Stimulated activated CD8-positive, alpha-beta memory T cell treated with anti-CD3 and anti-CD28 coated beads, Interleukin-12 subunit alpha, Interleukin-12 subunit beta, amount 100 ng/mL, for 1 hour (primary cell): Measurements from ENCODE around the gene DLG3.
"Not testable (repeated sequence)": the region's sequence is repeated elsewhere in the genome, so short reads cannot be mapped to it uniquely, and the experiment has no call there.

Experiments used
- DNase-seq: peaks from one replicate; pipeline ENCODE4 v3.0.0-alpha.2; 2020; ENCODE audit warnings: low read depth

The DLG3 gene

DNA sequence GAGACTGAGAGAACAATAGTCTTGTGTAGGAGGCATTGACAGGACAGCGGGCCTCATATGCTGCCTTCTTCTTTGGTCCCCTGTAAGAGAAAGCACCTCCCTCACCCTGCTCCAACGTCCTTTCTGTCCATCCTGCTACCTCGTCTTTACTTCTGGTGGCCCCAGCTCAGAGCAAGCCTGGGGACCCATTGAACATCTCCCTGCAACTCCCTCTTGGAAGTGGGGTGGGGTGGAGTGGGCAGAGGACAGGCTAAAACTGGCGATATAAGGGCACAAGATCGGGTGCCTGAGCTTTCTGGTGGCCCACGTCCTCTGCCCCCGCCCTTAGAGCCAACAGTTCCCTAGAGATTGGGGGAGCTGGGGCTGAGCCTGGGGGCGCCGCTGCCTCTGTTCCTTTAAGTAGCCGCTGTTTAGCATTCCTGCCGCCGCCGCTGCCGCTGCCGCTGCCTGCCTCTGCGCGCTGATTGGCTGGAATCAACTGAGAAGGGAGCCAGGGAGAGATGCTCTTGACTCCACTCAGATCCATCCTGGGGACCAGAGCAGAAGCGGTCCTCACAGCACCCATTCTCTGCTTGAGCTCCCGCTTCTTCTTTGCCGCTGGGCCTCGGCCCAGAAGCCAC lies at the start of gene DLG3:
DLG3 (plus strand) TSS at position 510 of the 620 bp plus-strand sequence. CDS start 367 bp downstream, outside the sequence.
- no peak for DNase-seq

DNA sequence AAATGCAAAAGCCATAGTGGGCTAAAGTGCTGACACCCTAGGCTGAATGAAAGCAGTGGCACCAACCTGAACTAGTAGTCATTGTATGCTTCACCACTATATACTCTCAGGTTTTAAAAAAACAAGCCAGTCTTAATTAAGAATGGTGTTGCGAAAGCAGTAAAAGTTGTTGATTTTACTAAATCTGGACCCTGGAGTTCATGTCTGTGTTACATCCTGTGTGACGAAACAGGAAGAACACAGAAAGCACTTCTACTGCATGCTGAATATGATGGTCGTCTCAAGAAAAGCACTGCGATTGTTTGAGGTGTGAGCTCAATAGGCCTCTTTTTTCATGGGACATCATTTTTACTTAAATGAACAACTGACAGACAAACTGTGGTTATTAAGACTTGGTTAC lies 45.7 kb upstream of the DLG3 start:
- no peak for DNase-seq

GRCh38 chrX:70400181-70400580 lies 44.5 kb upstream of the DLG3 start:
- DNase-seq = not testable (repeated sequence)

DNA sequence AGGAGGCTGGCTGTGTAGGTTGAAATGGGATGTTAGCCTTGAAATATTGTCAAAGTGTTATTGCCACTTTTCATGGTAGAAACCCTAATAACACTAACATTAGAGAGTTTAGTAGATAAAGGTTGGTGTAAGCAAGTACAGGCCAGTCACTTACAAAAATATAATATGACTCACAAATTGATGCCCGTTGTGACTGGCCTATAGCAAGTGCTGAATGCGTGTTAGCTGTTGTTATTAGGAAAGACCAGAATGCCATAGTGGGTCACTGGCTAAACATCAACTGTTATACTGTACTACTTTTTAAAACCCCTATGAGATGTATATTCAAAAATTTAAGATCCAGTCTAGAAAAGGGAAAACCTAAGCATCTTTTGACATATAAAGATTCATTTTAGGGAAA lies 41.9 kb upstream of the DLG3 start:
- no peak for DNase-seq

GRCh38 chrX:70405003-70405402 lies 39.6 kb upstream of the DLG3 start:
- no peak for DNase-seq

DNA sequence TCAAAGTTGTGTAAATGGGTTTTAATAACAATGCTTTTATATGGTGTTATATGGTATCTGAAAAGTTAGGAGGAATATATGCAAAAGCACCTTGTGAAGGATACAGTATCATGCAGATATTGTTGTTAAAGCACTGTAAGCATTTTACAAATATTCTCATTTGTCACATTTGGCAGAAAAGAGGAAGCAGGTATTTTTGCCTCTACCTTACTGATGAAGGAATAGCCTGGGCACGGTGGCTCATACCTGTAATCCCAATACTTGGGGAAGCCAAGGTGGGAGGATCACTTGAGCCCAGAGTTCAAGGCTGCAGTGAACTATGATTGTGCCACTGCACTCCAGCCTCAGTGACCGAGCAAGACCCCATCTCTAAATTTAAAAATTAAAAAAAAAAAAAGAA lies 33.7 kb upstream of the DLG3 start:
- DNase-seq = no peak

GRCh38 chrX:70411475-70411874 lies 33.2 kb upstream of the DLG3 start:
- no peak for DNase-seq

DNA sequence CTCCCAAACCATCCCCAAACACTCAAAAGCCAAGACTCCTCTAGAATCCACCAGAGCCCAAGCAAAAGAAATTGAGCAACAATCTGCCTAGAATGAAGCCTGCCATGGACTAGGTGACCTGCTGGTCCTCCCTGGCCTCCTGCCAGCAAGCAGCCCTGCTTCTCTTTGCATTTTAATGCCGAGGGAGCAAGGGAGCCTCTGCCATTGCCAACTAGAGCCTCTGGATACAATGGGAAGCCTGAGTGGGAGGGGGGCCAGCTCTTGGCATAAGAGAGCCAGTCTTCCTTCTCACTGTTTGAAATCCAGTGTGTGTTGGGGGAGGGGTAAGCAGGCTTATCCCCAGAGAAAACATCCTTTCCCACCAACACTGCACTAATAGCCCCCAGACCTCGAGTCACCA lies 23.0 kb upstream of the DLG3 start:
- no peak for DNase-seq

GRCh38 chrX:70422851-70423341 lies 21.7 kb upstream of the DLG3 start, which contains the start of gene GDPD2:
TSS of gene GDPD2 (plus strand) at chrX:70423314. CDS start at chrX:70424985, 1,671 bp downstream.
- no peak for DNase-seq

DNA sequence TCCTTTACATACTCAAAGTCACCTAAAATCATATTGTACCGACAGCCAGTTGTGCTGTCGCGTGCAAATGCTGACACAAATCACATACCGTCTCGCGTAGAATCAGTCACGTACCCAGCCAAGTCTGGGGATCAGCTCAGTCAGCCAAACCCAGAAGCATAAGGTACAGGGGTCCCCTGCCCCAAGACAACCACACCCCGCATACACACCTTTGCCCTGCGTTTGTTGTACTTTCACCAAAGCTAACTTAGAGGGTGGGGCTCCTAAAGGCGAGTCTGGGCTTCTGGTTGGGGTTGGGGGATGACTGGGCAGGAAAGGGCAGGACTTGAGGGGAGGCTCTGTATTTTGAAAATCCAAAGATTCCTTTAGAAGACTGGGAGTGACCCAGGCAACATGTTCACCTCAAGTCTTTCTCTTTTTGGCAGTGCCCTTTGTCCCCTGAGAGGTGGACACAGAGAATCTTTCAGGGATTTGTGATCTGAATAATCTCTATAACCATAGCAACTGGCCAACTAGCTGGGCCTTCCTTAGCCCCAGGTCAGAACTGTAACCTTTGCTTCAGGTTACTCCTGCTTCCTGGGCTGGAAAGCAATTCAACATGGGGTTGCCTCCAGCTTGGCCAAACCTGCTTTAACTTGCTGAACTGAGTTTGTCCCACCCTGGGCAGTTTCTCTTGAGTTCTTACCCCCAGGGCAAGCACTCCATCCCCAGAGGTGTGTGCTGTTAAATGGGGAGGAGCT lies 20.5 kb upstream of the DLG3 start:
- no peak for DNase-seq

DNA sequence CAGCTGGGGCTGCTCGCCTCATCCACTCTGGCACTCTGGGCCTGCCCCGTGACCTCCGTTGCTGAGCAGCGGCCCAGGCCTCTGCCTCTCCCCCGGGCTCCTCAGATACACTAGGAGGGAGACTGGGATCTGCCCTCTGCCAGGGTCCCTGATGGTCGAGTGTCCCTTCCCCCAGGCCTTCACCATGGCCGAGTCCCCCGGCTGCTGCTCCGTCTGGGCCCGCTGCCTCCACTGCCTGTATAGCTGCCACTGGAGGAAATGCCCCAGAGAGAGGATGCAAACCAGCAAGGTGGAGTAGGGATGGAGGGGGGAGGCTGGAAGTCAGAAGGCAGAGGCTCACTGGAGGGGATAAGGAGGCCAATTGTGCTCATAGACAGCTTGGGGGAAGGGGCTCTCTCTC lies 19.8 kb upstream of the DLG3 start:
- no peak for DNase-seq

DNA sequence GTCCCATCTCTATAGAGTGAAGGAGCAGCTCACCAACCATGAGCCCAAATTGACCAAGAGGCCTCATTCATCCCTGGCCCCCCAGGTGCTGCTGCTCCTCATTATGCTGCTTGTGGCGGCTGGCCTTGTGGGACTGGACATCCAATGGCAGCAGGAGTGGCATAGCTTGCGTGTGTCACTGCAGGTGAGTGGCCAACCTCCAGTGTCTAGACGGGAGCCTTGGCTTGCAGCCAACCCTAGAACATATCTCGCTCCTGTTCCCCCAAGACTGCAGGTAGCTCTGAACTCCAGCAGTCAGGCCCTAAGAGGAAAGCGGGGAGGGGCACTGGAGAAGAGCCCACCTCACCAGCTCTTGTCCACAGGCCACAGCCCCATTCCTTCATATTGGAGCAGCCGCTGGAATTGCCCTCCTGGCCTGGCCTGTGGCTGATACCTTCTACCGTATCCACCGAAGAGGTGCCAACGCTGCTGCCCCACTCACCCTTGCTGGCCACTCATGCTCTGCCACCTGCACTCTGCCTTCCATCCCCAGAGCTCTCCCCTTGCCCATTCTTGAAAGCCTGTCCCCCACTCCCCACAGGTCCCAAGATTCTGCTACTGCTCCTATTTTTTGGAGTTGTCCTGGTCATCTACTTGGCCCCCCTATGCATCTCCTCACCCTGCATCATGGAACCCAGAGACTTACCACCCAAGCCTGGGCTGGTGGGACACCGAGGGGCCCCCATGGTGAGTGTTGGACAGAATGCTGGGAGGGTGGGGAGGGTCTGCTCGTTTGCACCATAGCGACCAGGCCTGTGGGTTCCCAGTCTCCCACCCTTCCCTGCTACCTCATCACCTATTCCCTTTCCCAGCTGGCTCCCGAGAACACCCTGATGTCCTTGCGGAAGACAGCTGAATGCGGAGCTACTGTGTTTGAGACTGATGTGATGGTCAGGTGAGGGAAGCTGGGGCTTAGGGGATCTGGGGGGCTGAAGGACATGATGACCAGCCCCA lies 18.1 kb upstream of the DLG3 start:
- DNase-seq = no peak

- no peak for DNase-seq
Measured at GRCh38 chrX:70427365-70427764, 17.3 kb upstream of the DLG3 start.

- DNase-seq = no peak
Measured at GRCh38 chrX:70429759-70430158, 14.9 kb upstream of the DLG3 start.

- no peak for DNase-seq
Measured at GRCh38 chrX:70432936-70433847, 11.4 kb upstream of the DLG3 start.

DNA sequence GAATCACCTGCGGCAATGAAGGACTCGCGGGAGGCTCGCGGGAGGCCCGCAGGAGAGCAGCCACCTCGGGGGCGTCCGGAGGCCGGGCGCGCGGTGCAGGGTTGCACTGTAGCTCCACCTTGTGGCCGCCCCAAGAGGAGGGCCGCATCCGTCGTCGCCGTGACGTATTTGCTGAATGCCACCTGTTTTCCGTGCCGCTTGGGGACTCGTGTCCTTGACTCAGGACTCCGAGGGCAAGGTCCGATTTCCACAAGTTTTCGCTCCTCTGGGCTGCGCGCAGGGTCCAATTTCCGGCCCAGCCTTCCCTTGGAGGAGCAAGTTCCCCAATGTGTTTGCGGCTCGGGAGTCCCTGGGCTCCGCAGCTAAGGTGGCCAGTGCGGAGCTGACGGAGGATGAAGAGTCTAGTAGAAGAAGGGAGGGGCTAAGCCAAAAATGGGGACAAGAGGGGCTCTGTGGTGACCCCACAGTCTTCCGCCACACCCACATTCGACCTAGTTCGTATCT lies 10.7 kb upstream of the DLG3 start:
- DNase-seq = peak; percentile 45

- no peak for DNase-seq
Measured at GRCh38 chrX:70434352-70434866, 10.2 kb upstream of the DLG3 start.

DNA sequence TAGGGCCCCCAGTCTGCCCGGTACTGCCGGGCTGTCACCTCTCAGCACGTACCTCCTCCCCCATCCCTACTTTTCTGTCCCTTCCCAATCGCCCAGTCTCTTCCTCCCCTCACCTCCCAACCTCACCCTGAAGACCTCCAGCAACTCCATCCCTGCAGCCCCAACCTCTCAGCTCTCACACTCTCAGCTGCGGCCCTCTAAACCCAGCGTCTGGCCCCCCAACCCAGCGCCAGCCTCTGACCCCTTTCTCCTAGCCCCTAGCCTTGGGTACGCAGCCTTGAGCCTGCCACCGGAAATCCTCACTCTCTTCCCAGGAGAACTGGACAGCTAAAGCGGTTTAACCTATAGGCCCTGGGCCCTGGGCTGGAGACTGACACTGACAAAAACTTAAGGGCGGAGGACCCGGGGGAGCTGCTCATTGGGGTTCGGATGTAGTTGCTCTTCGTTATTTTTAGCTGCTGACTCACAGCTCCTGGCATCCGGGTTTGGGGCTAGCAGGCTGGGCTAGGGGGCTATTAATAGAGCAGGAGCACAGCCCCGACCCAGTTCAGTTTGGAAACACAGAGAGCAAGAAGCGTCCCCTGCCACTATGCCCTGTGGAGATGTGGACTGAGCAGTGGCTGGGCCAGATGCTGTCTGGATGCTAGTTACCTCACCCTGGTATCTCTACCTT lies 9.6 kb upstream of the DLG3 start:
- no peak for DNase-seq

- no peak for DNase-seq
Measured at GRCh38 chrX:70436343-70436742, 8.3 kb upstream of the DLG3 start.

GRCh38 chrX:70437011-70437410 lies 7.6 kb upstream of the DLG3 start:
- no peak for DNase-seq
